Measurements from ENCODE around the gene ATP6V0D1.

Gene ATP6V0D1

DNA sequence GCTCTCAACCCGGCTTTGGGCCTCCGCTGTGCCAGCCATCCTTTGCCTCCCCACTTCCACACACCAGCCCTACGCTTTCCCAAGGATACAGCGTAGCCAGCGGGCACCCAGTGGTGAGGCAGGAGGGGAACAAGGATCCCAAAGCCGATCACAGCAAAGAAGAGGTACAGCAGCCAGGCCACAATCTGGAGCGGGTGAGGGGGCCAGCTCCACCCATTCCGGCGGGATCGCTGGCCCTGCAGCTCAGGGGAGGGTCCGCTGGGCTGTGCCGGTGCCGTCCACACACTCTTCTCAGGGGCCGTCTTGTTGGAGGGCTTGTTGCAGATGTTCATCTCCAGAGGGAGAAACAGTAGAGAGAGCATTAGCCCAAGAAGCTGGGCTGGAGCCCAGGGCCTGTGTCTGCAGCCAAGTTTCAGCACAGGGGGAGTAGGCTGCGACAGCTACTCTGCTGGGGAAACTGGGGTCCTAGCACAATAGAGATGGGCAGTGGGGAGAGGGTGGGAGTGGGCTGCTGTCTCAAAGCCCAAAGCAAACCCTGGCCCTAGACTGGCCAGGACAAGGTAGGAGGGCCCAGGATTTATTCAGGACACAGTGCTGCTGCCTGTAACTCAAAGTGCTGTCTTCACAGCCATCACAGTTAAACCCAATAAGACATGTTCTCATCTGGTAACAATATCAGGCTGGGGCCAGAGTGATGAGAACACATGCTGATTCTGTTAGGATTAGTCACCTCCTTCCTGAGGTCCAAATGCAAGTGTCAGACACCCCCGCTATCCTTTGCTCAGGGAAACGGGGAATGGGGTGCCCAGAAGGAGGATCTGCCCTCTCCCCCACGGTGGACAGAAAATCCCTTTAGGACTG, 74.6 kb downstream of the ATP6V0D1 start:
- peak; percentile 67 for DNase-seq (ENCODE audit: low spot score)

DNA sequence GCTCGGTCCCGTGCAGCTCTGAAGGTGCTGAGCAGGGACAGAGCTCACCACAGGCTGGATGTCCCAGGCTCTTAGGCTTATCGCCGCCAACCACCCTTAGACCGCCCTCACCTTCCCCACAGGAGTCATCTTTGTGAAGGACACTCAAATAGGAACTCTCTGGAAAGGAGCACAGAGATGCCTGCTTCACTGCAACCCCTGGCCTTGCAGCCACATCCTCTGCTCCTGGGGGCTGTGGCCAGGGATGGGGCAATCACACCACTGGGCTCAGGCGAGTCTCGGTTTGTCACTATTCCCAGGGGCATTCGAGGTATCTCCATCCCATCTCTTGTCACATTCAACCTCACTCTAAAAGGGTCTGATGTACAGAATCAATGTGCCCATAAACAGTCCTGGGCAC, 75.6 kb downstream of the ATP6V0D1 start:
- DNase-seq (ENCODE audit: low spot score), result no peak

GRCh38 chr16:67404740-67405226, 76.2 kb downstream of the ATP6V0D1 start:
- no peak for DNase-seq (ENCODE audit: low spot score)

DNA sequence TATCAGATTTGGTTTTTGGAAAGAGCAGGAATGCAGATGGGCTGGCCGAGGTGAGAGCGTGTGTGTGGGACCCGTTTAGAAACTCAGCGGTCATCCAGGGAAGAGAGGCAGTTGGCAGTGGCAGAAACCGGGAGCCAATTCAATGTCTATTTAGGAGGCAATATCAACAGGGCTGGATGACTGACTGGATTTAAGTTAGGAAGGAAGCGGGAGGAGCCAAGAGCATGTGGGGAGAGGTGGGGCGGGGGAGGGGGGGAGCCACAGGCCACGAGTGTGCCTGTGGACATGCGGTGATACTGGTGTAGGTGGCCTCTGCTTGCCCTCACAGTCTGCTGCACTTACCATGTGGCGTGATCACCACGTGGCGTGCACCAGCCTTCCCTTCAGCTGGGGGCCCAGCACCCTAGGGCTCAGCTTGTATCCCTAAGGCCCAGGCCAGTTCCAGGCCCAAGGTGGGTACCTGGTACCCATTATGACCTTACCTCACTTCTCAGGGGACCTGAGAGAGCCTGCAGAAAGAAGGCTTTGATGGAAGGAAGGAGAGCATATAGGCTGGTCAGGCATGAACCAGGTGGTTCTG, 76.9 kb downstream of the ATP6V0D1 start:
- no peak for DNase-seq (ENCODE audit: low spot score)

- DNase-seq (ENCODE audit: low spot score), result no peak
Measured at GRCh38 chr16:67400901-67401300, 80.1 kb downstream of the ATP6V0D1 start.

DNA sequence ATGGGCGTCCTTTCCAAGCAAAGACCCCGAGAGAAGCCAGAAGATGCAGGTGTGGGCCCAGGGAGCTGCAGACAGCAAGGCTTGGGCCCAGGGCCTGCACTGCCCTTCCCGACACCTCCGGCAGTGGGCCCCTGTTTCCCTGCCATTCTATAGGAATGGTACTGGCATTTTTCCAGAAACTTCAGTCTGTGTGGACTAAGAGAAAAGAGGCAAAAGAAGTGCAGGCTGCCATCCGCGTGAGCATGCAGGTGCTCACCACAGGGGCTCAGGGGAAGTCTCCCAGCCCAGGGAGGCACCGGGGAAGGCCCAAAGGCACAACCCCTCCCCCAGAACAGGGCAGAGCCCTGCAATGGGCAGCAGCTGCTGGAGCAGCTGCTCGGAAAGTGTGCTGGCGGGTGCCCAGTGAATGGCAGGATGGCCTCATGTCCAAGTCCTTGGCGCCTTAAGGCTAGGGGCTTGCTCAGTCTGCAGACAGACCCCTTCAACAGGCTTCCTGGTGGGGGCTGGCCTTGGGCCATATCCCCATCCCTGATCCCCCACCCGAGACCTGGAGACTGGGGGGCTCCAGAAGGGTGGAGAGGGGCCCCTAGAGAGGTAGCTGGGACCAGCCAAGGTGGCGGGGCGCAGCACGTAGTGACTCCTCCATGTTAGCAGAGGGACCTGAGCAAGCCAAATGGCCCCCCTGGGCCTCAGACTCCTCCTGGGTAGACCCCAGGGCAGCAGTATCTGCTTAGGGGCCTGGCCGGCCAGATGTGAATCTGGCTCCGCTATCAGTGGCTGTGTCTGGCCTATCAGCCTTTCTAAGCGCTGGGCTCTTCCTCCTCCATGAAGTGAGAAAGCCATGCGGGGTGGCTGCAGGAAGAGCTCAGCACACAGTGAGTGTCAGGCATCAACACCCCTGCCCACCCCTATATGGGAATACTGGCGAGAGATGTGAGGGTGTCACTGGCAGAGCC, 80.9 kb downstream of the ATP6V0D1 start:
- no peak for DNase-seq (ENCODE audit: low spot score)

GRCh38 chr16:67399218-67399733, 81.7 kb downstream of the ATP6V0D1 start:
- DNase-seq (ENCODE audit: low spot score), result no peak

DNA sequence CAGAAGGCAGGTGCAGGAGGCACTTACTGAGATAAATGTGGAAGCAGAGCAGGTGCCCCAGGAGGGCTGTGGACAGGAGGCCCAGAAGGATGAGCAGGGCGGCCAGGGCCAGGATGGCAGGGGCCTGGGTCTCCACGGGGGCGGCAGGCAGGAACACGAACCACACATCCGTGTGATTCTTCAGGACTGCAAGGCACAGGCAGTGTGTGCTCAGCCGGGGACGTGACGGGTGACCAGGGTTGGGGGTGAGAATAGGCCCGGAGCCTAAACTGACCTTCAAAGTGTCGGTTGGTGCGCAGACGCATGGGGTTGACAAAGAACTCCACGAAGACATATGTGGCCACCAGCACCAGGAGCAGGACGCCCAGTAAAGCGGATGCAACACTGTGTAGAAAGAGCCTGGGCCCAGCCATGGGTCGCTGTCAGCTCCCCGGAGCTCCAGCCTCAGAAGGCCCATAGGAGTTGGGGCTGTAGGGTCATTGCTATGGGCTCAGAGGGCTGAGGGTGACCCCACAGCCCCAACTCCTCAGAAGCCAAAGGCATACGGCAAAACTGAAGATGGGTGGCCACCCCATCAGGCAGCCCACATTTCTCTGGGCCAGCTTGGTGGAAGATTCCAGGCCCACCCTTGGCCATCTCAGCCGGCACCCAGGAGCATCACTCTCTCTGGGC, 82.3 kb downstream of the ATP6V0D1 start:
- no peak for DNase-seq (ENCODE audit: low spot score)

- no peak for DNase-seq (ENCODE audit: low spot score)
Measured at GRCh38 chr16:67397812-67398545, 83.0 kb downstream of the ATP6V0D1 start.

DNA sequence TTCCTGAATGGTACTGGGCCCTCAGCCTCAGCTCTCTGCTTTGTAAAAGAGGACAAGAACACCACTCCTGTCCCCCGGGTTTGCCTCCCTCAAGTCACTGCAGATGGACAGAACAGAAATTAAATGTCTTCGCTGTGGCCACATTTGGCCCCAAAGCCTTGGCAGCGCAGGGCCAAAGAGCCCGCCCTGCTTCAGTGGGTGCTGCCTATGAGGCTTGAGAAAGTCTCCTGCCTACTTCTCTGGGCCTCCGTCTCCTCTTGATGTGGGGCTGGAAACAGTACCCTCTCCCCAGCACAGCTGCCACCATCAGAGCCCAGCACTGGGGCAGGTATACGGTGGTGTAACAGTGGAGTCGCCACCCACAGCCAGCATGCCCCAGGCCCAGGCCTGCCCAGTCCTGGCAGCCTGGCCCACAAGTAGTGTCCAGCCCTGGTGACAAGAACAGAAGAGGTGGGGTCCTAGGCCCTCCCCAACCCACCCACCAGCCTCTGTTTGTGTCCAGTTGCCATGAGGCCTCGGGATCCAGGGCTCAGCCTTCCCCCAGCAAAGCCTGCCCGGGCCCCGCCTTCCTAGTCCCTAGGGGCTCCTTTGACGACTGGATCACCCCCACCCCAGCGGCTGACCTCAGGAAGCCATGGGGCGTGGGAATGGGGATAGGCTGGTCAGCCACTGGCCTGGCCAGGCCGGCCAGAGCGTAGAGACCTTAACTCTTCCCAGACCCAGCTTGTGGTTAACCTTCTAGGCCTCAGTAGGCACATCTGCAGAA, 83.7 kb downstream of the ATP6V0D1 start:
- DNase-seq (ENCODE audit: low spot score), result no peak

GRCh38 chr16:67396159-67397035, 84.6 kb downstream of the ATP6V0D1 start:
- peak; percentile 53 for DNase-seq (ENCODE audit: low spot score)

GRCh38 chr16:67395458-67396158, 85.3 kb downstream of the ATP6V0D1 start:
- DNase-seq (ENCODE audit: low spot score), result no peak

- DNase-seq (ENCODE audit: low spot score), result no peak
Measured at GRCh38 chr16:67395105-67395457, 85.9 kb downstream of the ATP6V0D1 start.

DNA sequence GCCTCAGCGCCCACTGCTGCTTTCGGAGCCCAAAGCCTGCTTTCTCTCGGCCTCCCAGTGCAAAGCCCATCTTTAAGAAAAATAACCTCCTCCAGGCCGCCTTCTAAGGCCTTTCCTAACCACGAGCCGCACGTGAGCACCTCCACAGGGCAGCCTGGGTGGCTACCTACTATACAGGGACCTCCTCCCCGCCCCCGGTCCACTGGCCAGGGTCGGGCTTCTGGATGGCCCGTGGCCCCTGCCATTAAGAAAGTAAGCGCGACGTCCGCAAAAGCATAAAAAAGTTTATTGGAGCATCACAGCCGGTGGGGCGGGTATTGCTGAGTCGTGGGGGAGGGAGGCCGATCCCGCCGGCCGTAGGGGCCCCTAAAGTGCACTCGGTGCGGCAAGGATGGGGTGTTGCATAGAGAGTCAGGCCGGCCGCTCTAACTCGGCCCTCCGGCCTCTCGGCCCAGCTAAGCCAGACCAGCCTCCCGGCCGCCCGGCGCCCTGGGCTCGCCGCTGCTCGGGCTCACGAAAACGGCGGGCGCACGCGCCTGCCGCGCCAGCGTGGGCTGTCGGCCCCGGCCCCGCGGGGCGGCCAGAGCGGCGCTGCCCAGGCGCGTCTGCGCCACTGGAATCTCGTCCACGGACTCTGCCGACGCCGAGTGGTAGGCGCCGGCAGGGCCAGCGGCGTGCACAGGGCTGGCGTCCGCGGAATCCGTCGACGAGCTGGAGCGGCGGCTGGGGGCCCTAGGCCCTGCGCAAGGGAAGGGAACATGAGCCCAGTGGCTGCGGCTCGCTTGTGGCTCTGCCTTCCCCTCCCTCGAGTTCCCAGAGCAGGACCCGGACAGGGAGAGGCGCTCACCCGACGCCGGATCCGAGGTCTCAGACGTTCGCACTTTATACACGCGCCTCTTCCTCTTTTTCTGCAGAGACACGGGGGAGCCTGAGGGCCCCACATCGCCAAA, 86.5 kb downstream of the ATP6V0D1 start:
- no peak for DNase-seq (ENCODE audit: low spot score)

GRCh38 chr16:67393788-67394154, 87.2 kb downstream of the ATP6V0D1 start:
- no peak for DNase-seq (ENCODE audit: low spot score)

DNA sequence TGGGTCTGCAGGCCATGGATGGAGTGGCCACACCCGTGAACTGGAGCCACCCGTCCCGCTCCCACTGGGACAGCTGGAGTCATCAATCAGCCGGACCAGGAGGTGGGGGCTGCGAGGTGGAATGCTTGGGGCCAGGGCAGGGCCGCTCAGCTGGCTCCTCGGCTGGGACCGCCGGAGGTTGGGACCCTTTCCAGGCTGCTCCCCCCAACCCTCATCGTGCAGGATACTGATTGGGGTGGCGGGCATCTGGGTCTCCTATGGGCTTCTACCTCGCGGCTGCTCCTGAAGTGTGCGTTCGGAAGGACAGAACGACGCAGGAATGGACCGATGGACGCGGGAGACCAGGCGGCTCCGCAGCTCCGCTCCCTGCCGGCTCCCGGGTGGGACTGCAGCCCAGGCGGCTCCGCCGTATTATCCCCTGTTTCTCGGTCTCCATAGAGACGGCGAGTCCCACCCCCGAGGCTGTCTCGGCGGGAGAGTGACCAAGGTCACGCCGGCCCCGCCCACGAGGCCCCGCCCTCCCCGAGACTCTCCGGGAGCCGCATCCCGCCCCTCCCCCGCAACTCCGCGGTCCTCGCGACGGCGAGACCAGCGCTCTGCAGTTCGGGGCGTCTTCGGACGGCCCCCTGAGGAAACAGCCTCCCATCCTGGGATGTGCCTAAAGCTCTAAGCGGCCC, 87.7 kb downstream of the ATP6V0D1 start, which contains the start of gene TPPP3:
TSS of gene TPPP3 (minus strand) at position 388 of the 677 bp plus-strand sequence. CDS start 2,387 bp downstream, outside the sequence.
- DNase-seq (ENCODE audit: low spot score), result no peak

Data from RKO (cell line).